Omental fat pad (tissue), 4 donors: ENCODE results near the gene AGMO. TPM values are rescaled to one million over a fixed set of nuclear protein-coding genes. Genes with fewer than 3 reads are reported as not detected.
"Not testable (repeated sequence)": the region's sequence is repeated elsewhere in the genome, so short reads cannot be mapped to it uniquely, and the experiment has no call there.

Source experiments
- ATAC-seq: fragments of 150-250 bp; one replicate; pipeline ENCODE4 v1.9.1; 2016; ENCODE audit warnings: mild to moderate bottlenecking, moderate library complexity; ENCODE audit not compliant: low FRiP score
- DNase-seq: peaks from one replicate; pipeline ENCODE4 v3.0.0-alpha.2; 2019; ENCODE audit warnings: low spot score
- CTCF ChIP-seq, 3 donors: fragments of 450-650 bp; IDR thresholded peaks; one replicate each; pipeline ENCODE4 v1.5.1; 2016 to 2017; ENCODE audit warnings: antibody characterized with exemption in 3 of 3, mild to moderate bottlenecking in 3 of 3, moderate library complexity in 2 of 3
- total RNA-seq, 4 donors: library from RNA; depleted of rRNA; stranded (reverse); fragments of >200 nt; gene quantifications; one replicate each; pipeline ENCODE4 v1.1.0, GENCODE V29; 2016

AGMO gene
- total RNA-seq, 4 donors from 2014 or later: 2.2 to 21.1 (median 3.9) TPM

- no peak for TF ChIP-seq CTCF (IDR thresholded peaks at IDR 0.05)
- no peak for DNase-seq
- ATAC-seq: no peak
Measured at GRCh38 chr7:15308821-15309220, 253.0 kb downstream of the AGMO start.

- no peak for DNase-seq
- ATAC-seq: no peak
- no peak for TF ChIP-seq CTCF (IDR thresholded peaks at IDR 0.05)
Measured at GRCh38 chr7:15306296-15306695, 255.5 kb downstream of the AGMO start.

GRCh38 chr7:15305002-15305600 lies 256.7 kb downstream of the AGMO start:
- no peak for TF ChIP-seq CTCF (IDR thresholded peaks at IDR 0.05)
- no peak for ATAC-seq
- no peak for DNase-seq

GRCh38 chr7:15303357-15303756 lies 258.5 kb downstream of the AGMO start:
- ATAC-seq (no peak), DNase-seq (no peak)
- TF ChIP-seq CTCF (IDR thresholded peaks at IDR 0.05): no peak

- ATAC-seq: not testable (repeated sequence)
Measured at GRCh38 chr7:15300986-15301385, 260.8 kb downstream of the AGMO start.

GRCh38 chr7:15292138-15292537 lies 269.7 kb downstream of the AGMO start:
- DNase-seq (no peak), ATAC-seq (no peak)
- TF ChIP-seq CTCF (IDR thresholded peaks at IDR 0.05): no peak

More at GRCh38 chr7:15300986-15301385, 260.8 kb downstream of the AGMO start:
- not testable (repeated sequence) for DNase-seq

GRCh38 chr7:15291699-15292098 lies 270.1 kb downstream of the AGMO start:
- no peak for TF ChIP-seq CTCF (IDR thresholded peaks at IDR 0.05)
- DNase-seq (no peak), ATAC-seq (no peak)
